ENCODE measurements around the gene ATP8B1.
"Not testable (repeated sequence)": the region's sequence is repeated elsewhere in the genome, so short reads cannot be mapped to it uniquely, and the experiment has no call there.

The ATP8B1 gene

DNA sequence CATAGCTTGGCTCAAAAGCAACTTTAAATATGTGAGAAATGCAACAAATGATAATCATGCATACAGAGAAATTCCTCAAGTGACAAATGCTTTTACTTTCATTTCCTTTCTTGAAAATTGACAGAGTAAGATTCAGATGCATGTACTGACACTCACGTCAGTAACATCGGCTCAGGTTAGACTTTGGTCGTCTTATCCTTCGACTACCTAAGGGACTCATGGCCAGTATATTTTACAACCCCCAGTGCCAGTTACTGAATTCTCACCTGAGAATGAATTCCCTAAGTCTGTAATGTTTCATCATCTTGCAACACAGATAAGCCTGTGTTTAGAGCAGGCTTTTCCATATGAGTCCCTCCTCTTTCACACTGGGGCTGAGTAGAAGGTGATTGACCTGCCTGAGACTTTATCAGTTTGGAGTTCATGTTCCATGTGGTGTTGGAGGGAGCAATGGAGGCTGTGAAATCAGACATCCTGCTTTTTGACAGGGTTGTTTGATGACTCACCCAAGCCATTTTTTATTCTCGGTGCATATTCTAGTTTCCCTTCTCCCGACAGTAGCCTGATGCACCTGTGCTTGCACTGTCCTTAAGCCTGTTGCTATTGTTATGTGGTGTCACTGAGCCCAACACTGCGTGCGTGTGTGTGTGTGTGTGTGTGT, 30.5 kb upstream of the ATP8B1 start:
- peak; percentile 87 for DNase-seq (ENCODE audit: low read depth)
- peak overlapping the region; percentile 41 for H3K4me3 ChIP-seq (ENCODE audit: low read depth, low read length)
- TF ChIP-seq, protein P1, sequence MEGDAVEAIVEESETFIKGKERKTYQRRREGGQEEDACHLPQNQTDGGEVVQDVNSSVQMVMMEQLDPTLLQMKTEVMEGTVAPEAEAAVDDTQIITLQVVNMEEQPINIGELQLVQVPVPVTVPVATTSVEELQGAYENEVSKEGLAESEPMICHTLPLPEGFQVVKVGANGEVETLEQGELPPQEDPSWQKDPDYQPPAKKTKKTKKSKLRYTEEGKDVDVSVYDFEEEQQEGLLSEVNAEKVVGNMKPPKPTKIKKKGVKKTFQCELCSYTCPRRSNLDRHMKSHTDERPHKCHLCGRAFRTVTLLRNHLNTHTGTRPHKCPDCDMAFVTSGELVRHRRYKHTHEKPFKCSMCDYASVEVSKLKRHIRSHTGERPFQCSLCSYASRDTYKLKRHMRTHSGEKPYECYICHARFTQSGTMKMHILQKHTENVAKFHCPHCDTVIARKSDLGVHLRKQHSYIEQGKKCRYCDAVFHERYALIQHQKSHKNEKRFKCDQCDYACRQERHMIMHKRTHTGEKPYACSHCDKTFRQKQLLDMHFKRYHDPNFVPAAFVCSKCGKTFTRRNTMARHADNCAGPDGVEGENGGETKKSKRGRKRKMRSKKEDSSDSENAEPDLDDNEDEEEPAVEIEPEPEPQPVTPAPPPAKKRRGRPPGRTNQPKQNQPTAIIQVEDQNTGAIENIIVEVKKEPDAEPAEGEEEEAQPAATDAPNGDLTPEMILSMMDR (IDR thresholded peaks at IDR 0.05; ENCODE audit: insufficient read depth, low read depth, low read length, missing control alignments) = no peak

DNA sequence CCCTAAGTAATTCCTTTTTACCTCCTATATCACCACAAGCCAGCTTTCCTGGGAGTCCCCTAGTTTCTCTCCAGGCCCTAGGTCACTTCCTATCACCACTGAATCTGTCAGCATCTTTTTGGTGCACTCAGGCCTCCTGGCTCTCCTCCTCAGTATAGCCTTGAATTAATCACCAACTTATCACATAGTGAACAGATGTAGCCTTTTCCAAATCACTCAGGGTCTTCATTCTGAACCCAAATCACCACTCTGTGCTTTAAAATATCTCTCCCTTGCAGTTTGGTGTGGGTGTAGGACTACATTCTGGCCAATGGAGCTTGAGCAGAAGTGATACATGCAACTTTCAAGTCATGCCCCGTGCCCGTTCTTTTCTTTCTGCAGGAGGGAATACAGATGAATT, 29.6 kb upstream of the ATP8B1 start:
- DNase-seq (ENCODE audit: low read depth) = no peak

DNA sequence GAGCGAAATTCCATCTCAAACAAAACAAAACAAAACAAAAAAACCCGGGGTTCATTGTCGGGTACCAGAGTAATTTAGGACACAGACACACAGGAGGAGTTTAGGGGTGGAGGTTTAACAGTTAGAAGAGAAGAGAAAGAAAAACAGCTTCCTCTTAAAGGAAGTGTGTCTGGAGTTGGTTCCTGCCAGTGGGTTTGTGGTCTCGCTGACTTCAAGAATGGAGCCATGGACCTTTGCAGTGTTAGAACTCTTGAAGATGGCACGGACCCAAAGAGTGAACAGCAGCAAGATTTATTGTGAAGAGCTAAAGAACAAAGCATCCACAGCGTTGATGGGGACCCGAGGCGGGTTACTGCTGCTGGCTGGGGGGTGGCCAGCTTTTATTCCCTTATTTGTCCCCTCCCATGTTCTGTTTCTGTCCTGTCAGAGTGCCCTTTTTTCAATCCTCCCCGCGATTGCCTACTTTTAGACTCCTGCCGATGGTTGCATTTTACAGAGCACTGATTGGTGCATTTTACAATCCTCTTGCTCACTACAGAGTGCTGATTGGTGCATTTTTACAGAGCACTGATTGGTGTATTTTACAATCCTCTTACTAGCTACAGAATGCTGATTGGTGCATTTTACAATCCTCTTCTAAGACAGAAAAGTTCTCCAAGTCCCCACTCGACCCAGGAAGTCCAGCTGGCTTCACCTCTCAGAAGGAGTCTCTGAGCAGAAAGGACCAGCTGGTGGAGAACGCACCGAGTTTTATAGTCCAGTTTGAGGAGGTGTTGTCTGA, 28.7 kb upstream of the ATP8B1 start:
- no peak overlapping the region for H3K4me3 ChIP-seq (ENCODE audit: low read depth, low read length)
- TF ChIP-seq, protein P1 (IDR thresholded peaks at IDR 0.05; ENCODE audit: insufficient read depth, low read depth, low read length, missing control alignments) = no peak
- no peak for DNase-seq (ENCODE audit: low read depth)

More for the DNA sequence above, 29.6 kb upstream of the ATP8B1 start:
- TF ChIP-seq, protein P1 (IDR thresholded peaks at IDR 0.05; ENCODE audit: insufficient read depth, low read depth, low read length, missing control alignments) = no peak
- H3K4me3 ChIP-seq (ENCODE audit: low read depth, low read length) = no peak overlapping the region

DNA sequence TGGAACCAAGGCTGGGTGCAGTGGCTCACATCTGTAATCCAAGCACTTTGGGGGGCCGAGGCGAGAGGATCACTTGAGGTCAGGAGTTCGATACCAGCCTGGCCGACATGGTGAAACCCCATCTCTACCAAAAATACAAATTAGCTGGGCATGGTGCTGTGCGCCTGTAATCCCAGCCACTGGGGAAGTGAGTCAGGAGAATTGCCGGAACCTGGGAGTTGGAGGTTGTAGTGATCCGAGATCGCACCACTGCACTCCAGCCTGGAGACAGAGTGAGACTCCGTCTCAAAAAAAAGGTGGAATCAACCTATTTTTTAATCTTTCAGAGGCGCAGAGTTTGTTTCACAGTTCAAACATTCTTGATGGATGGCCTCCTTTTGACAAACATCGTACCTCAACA, 24.5 kb upstream of the ATP8B1 start:
- TF ChIP-seq, protein P1 (IDR thresholded peaks at IDR 0.05; ENCODE audit: insufficient read depth, low read depth, low read length, missing control alignments) = no peak
- no peak for DNase-seq (ENCODE audit: low read depth)
- H3K4me3 ChIP-seq (ENCODE audit: low read depth, low read length) = no peak overlapping the region

DNA sequence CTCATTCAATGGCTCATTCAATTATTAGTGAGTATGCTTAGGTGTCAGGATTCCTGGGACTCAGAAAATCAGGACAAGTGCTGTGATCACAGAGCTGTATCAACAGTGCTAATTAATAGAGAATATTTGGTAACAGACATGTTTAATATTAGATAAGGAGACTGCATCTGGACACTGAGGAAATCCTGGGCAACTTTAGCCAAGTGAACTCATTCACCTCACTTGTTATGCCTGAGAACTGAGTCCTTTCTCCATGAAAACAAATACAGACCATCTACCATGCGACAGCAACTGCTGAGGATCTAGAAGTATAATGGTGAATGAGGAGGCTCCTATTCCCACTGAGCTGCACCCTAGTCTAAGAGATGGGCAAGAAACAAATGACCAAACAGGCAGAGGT, 23.1 kb upstream of the ATP8B1 start:
- TF ChIP-seq, protein P1 (IDR thresholded peaks at IDR 0.05; ENCODE audit: insufficient read depth, low read depth, low read length, missing control alignments) = no peak

DNA sequence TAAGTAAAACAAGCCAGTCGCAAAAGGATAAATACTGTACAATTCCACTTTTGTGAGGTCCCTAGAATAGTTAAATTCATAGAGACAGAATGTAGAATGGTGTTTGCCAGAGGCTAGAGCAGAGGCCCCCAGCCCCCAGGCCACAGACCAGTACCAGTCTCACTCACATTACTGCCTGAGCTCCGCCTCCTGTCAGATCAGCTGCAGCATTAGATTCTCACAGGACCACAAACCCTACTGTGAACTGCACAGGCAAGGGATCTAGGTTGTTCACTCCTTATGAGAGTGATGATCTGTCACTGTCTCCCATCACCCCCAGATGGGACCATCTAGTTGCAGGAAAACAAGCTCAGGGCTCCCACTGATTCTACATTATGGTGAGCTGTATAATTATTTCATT, 17.5 kb upstream of the ATP8B1 start:
- not testable (repeated sequence) for H3K4me3 ChIP-seq (ENCODE audit: low read depth, low read length)

More for the DNA sequence above, 23.1 kb upstream of the ATP8B1 start:
- no peak overlapping the region for H3K4me3 ChIP-seq (ENCODE audit: low read depth, low read length)
- no peak for DNase-seq (ENCODE audit: low read depth)

DNA sequence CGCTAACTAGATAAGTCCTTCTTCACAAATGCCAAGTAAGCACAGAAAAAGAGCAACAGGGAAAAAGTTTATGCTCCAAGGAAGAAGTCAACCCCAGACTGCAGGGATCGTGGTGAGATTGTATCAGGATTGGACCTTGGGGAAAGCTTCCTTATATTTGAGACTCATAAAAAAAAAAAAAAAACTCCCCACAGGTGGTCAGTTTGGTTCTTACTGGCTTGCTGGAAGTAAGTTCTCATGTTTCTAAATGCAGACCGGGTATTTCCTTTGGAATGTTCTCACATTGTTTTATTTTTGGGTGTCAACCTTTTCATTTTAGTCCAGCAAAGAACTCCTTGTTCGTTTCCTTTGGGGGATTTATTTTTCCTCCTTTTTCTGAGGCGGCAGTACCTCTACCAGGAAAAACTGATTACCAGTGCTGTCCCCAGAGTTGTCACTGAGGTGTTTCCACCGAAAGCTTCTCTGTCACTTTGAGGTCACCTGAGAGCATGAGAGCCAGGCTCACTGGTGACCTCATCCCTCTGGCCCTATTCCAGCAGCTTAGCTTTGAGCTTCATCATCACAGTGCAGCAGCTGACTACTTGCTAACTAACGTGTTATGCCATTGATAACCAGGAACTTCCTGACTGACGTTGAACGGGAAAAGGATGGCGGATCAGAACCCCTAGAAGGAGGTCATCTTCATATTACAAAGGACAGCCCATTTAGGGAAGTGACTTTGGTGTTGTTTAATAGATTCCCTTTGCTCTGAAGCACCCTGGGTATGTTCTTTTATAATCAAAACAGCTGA, 16.8 kb upstream of the ATP8B1 start:
- H3K4me3 ChIP-seq (ENCODE audit: low read depth, low read length) = no peak overlapping the region
- DNase-seq (ENCODE audit: low read depth) = peak; percentile 57
- TF ChIP-seq, protein P1 (IDR thresholded peaks at IDR 0.05; ENCODE audit: insufficient read depth, low read depth, low read length, missing control alignments) = no peak

More for the DNA sequence above, 17.5 kb upstream of the ATP8B1 start:
- not testable (repeated sequence) for DNase-seq (ENCODE audit: low read depth)
